ENCODE measurements around the gene CPNE4.

DNA sequence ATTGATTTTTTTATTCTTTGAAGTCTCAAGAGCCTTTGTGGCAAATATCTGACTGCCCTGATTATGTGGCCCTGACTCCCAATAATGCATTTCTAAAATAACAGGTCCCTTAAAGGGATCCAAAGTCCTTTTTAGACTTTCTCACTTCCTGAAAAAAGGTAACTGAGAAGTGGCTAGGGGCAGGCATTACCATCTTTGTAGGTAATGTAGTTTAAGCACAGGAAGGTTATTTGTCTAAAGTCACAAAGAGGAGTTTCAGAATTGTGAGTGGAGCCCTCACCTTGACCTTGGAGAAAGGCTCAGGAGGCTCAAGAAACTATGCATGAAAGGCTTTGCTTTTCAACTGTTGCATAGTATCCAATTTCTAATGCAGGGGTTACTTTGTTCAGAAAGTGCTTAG lies 389.2 kb downstream of the CPNE4 start:
- TF ChIP-seq, protein P1, sequence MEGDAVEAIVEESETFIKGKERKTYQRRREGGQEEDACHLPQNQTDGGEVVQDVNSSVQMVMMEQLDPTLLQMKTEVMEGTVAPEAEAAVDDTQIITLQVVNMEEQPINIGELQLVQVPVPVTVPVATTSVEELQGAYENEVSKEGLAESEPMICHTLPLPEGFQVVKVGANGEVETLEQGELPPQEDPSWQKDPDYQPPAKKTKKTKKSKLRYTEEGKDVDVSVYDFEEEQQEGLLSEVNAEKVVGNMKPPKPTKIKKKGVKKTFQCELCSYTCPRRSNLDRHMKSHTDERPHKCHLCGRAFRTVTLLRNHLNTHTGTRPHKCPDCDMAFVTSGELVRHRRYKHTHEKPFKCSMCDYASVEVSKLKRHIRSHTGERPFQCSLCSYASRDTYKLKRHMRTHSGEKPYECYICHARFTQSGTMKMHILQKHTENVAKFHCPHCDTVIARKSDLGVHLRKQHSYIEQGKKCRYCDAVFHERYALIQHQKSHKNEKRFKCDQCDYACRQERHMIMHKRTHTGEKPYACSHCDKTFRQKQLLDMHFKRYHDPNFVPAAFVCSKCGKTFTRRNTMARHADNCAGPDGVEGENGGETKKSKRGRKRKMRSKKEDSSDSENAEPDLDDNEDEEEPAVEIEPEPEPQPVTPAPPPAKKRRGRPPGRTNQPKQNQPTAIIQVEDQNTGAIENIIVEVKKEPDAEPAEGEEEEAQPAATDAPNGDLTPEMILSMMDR (IDR thresholded peaks at IDR 0.05 in 4 of 5, conservative IDR thresholded peaks at IDR 0.05 in 1 of 5), result no peak
- TF ChIP-seq POLR2A (IDR thresholded peaks at IDR 0.05), result no peak
